K562 (cell line): Measurements from ENCODE around the gene ILF2. TPM values are rescaled to one million over a fixed set of nuclear protein-coding genes. Genes with fewer than 3 reads are reported as not detected.

ENCODE experiments used
- ARID3B ChIP-seq: fragments of 250-450 bp; sonication (Bioruptor Pico); IDR thresholded peaks from 2 replicates; pipeline ENCODE4 v1.4.0; 2020; ENCODE audit warnings: borderline replicate concordance
- BCL6 ChIP-seq: fragments of 250-450 bp; sonication (Bioruptor Pico); IDR thresholded peaks from 2 replicates; pipeline ENCODE4 v1.4.0; 2020
- BMI1 ChIP-seq: fragments of 150-350 bp; IDR thresholded peaks from 2 replicates; pipeline ENCODE4 v1.6.1; 2014; ENCODE audit warnings: low read length
- CHD2 ChIP-seq: IDR thresholded peaks from 2 replicates; pipeline ENCODE4 v1.6.1; 2011; ENCODE audit warnings: low read depth, low read length
- CREB1 ChIP-seq, 2 experiments: sonication (generic) in 1 of 2; formaldehyde crosslinking in 1 of 2; IDR thresholded peaks; 2 replicates each; pipeline versions ENCODE4 v1.6.1 to v1.8.0; 2012 to 2022; ENCODE audit warnings: inconsistent platforms in 1 of 2, mild to moderate bottlenecking in 1 of 2, missing genetic modification reagents in 1 of 2, moderate library complexity in 1 of 2
- CREM ChIP-seq: IDR thresholded peaks from 2 replicates; pipeline ENCODE4 v1.6.1; 2014; ENCODE audit warnings: antibody characterized with exemption, low read depth
- ETS2 ChIP-seq: IDR thresholded peaks from 2 replicates; pipeline ENCODE4 v1.6.1; 2016; ENCODE audit warnings: borderline replicate concordance, missing genetic modification characterization, mild to moderate bottlenecking, moderate library complexity, missing compliant biosample characterization; ENCODE audit not compliant: poor library complexity, severe bottlenecking
- MAZ ChIP-seq, 2 experiments: fragments of 450-650 bp in 1 of 2; sonication (generic) in 1 of 2; formaldehyde crosslinking; IDR thresholded peaks in 1 of 2; conservative IDR thresholded peaks in 1 of 2; 2 replicates each; pipeline versions ENCODE4 v1.4.0 to v1.5.0; 2020; ENCODE audit warnings: mild to moderate bottlenecking in 1 of 2, missing genetic modification reagents in 1 of 2
- MCM3 ChIP-seq: fragments of 450-650 bp; IDR thresholded peaks from 2 replicates; pipeline ENCODE4 v1.6.1; 2016
- NR4A1 ChIP-seq, 2 experiments: fragments of 250-450 bp in 1 of 2; fragments of 450-650 bp in 1 of 2; sonication (Bioruptor Pico) in 1 of 2; IDR thresholded peaks; 2 replicates each; pipeline versions ENCODE4 v1.4.0 to v1.6.1; 2016 to 2020; ENCODE audit warnings: mild to moderate bottlenecking in 2 of 2, missing compliant biosample characterization in 1 of 2, missing genetic modification characterization in 1 of 2, moderate library complexity in 1 of 2
- PHB ChIP-seq: fragments of 250-450 bp; sonication (Bioruptor Pico); IDR thresholded peaks from 2 replicates; pipeline ENCODE4 v1.5.0; 2021
- PHF20 ChIP-seq: fragments of 450-650 bp; IDR thresholded peaks from 2 replicates; pipeline ENCODE4 v1.6.1; 2018; ENCODE audit not compliant: partially characterized antibody
- POLR2B ChIP-seq: fragments of 450-650 bp; IDR thresholded peaks from 2 replicates; pipeline ENCODE4 v1.6.1; 2018; ENCODE audit warnings: low read depth; ENCODE audit not compliant: partially characterized antibody
- PRDM10 ChIP-seq: fragments of 450-650 bp; IDR thresholded peaks from 2 replicates; pipeline ENCODE4 v1.6.1; 2018; ENCODE audit not compliant: partially characterized antibody
- RBM17 ChIP-seq: fragments of 200-400 bp; formaldehyde crosslinking; IDR thresholded peaks from 2 replicates; pipeline ENCODE4 v1.6.1; 2017; ENCODE audit warnings: low read depth, mild to moderate bottlenecking, low read length, borderline replicate concordance
- SNAPC5 ChIP-seq: fragments of 250-450 bp; sonication (Bioruptor Pico); IDR thresholded peaks from 2 replicates; pipeline ENCODE4 v1.8.0; 2021; ENCODE audit warnings: moderate library complexity, mild to moderate bottlenecking, inconsistent platforms
- SOX6 ChIP-seq: fragments of 450-650 bp; IDR thresholded peaks from 2 replicates; pipeline ENCODE4 v1.6.1; 2014; ENCODE audit warnings: mild to moderate bottlenecking
- ZBTB26 ChIP-seq: fragments of 450-650 bp; formaldehyde crosslinking; IDR thresholded peaks from 2 replicates; pipeline ENCODE4 v1.4.0; 2022; ENCODE audit warnings: missing genetic modification characterization
- ZNF224 ChIP-seq: sonication (generic); formaldehyde crosslinking; IDR thresholded peaks from 2 replicates; pipeline ENCODE4 v1.8.0; 2022; ENCODE audit warnings: mild to moderate bottlenecking, missing genetic modification reagents
- ZNF3 ChIP-seq: fragments of 250-450 bp; sonication (Bioruptor Pico); IDR thresholded peaks from 2 replicates; pipeline ENCODE4 v1.5.0; 2021; ENCODE audit warnings: mild to moderate bottlenecking, moderate library complexity
- ZNF584 ChIP-seq: fragments of 200-800 bp; sonication (Bioruptor generic); IDR thresholded peaks from 2 replicates; pipeline ENCODE4 v1.6.1; 2016; ENCODE audit warnings: low read depth, mild to moderate bottlenecking, missing genetic modification characterization, missing compliant biosample characterization
- polyA plus RNA-seq, 8 experiments: library from polyadenylated mRNA; depleted of rRNA in 4 of 8; stranded (reverse) in 5 of 8; unstranded in 3 of 8; fragments of >200 nt; fragmentation: Nextera tagmentation in 2 of 8; fragmentation: Illumina TruSeq in 1 of 8; extraction: Ambion mirVana in 2 of 8; extraction: Trizol in 1 of 8; gene quantifications; 2 replicates each; pipeline versions ENCODE4 v1.2.1 to v1.2.3, GENCODE V29; 2011 to 2014; ENCODE audit warnings: inconsistent platforms in 1 of 8, missing spikeins in 1 of 8
- total RNA-seq, 7 experiments: library from RNA; depleted of rRNA in 6 of 7; stranded (reverse); fragments of >200 nt in 6 of 7; fragmentation: Illumina TruSeq in 2 of 7; extraction: Trizol in 2 of 7; gene quantifications; 2 replicates each; pipeline versions ENCODE4 v1.2.1 to v1.2.3, GENCODE V29; 2011 to 2021; ENCODE audit warnings: low replicate concordance in 1 of 7

ILF2 gene
- total and polyA plus RNA-seq, 9 of the 15 experiments (the other 6 are each of a cell fraction or from before 2014, with no cell fraction given): 282 to 726 (median 474) TPM

- TF ChIP-seq ZNF224 (CRISPR knock-in tag): no peak
- TF ChIP-seq PHF20: no peak
- TF ChIP-seq CREM: no peak
- no peak for TF ChIP-seq MAZ (CRISPR knock-in tag; conservative IDR thresholded peaks at IDR 0.05 in 1 of 2, IDR thresholded peaks at IDR 0.05 in 1 of 2)
- no peak for TF ChIP-seq RBM17
- no peak for TF ChIP-seq PRDM10
- TF ChIP-seq ZNF584 (CRISPR knock-in tag): no peak
- TF ChIP-seq PHB (CRISPR knock-in tag): no peak
- TF ChIP-seq ZNF3 (CRISPR knock-in tag): peak; percentile 29; the same call in 1 of the 2 replicates
- no peak for TF ChIP-seq MCM3
- TF ChIP-seq POLR2B: peak; percentile 87
- no peak for TF ChIP-seq CHD2
- TF ChIP-seq BCL6 (CRISPR knock-in tag): no peak
- no peak for TF ChIP-seq SNAPC5 (CRISPR knock-in tag)
- TF ChIP-seq ARID3B: no peak
- no peak for TF ChIP-seq ETS2 (tag)
- no peak for TF ChIP-seq ZBTB26
- TF ChIP-seq BMI1: no peak
- TF ChIP-seq NR4A1 (CRISPR knock-in tag; IDR thresholded peaks at IDR 0.05): no peak
- TF ChIP-seq NR4A1 (tag; IDR thresholded peaks at IDR 0.05): no peak
- TF ChIP-seq SOX6: no peak
- no peak for TF ChIP-seq CREB1 (IDR thresholded peaks at IDR 0.05)
- TF ChIP-seq CREB1 (CRISPR knock-in tag; IDR thresholded peaks at IDR 0.05): no peak
Measured at GRCh38 chr1:153647346-153647714, 23.5 kb downstream of the ILF2 start (continued).
